HepG2 (cell line): Measurements from ENCODE around the gene CELSR3. TPM values are rescaled to one million over a fixed set of nuclear protein-coding genes. Genes with fewer than 3 reads are reported as not detected.

Experiments
- ATAC-seq: fragments of 200-7000 bp; cut with Tn5 transposase; 3 replicates; pipeline ENCODE4 v1.9.1; 2020; ENCODE audit warnings: mild to moderate bottlenecking, moderate library complexity
- BruUV-seq: library from RNA; stranded (reverse); fragments of 400-500 nt; replicated peaks from 2 replicates; lab custom pipeline; 2021; lab: Mats Ljungman, UMichigan
- CTCF ChIA-PET: fragments of 300-600 bp; formaldehyde crosslinking; extraction: SDS; loops from one replicate; lab custom pipeline; 2021; ENCODE audit warnings: low total read pairs, inconsistent platforms, low intra/inter-chr PET ratio; lab: Yijun Ruan, JAX
- POLR2A ChIA-PET: fragments of 350-600 bp; sonication (Branson Sonifier 250); formaldehyde crosslinking; loops from one replicate; lab custom pipeline; 2020; ENCODE audit warnings: antibody characterized with exemption, inconsistent platforms; lab: Yijun Ruan, JAX
- DNase-seq: peaks from one replicate; pipeline ENCODE4 v3.0.0-alpha.2; 2015; ENCODE audit warnings: low spot score
- FAIRE-seq: peaks from 3 replicates; lab custom pipeline; 2011; peaks lifted over from hg19 to GRCh38; lab: Jason Lieb, UNC
- H2AFZ ChIP-seq: one replicate; pipeline ENCODE4 v1.6.1; 2011; ENCODE audit warnings: low read length, inconsistent platforms
- H3K27ac ChIP-seq: fragments of 300-600 bp; 3 replicates; pipeline ENCODE4 v1.8.0; 2011; ENCODE audit warnings: mixed run types, mild to moderate bottlenecking, mixed read lengths, low read length, inconsistent platforms; ENCODE audit not compliant: insufficient read depth; ENCODE audit errors: extremely low read length
- H3K27me3 ChIP-seq, 2 experiments: fragments of 200-600 bp in 1 of 2; 2 replicates in 1 of 2; 3 replicates in 1 of 2; pipeline versions ENCODE4 v1.6.0 to v1.8.0; 2011; ENCODE audit warnings: low read length in 2 of 2, mild to moderate bottlenecking in 2 of 2, moderate library complexity in 2 of 2, inconsistent platforms in 1 of 2; ENCODE audit not compliant: insufficient read depth in 2 of 2, control insufficient read depth in 1 of 2
- H3K36me3 ChIP-seq, 2 experiments: fragments of 200-600 bp in 1 of 2; replicated peaks in 1 of 2; 2 replicates in 1 of 2; 3 replicates in 1 of 2; pipeline versions ENCODE4 v1.5.1 to v1.8.0; 2011; ENCODE audit warnings: low read length in 2 of 2, inconsistent platforms in 1 of 2; ENCODE audit not compliant: insufficient read depth in 2 of 2, control insufficient read depth in 1 of 2
- H3K4me1 ChIP-seq: 2 replicates; pipeline ENCODE4 v1.5.1; 2012; ENCODE audit warnings: low read length, inconsistent platforms; ENCODE audit not compliant: insufficient read depth
- H3K4me2 ChIP-seq: 2 replicates; pipeline ENCODE4 v1.6.0; 2011; ENCODE audit warnings: low read depth, low read length, inconsistent platforms
- H3K4me3 ChIP-seq, 3 experiments: fragments of 200-600 bp in 1 of 3; sonication (generic), shearing (Covaris generic) in 1 of 3; replicated peaks in 1 of 3; 2 replicates each; pipeline ENCODE4 v1.5.1; 2011 to 2016; ENCODE audit warnings: low read length in 3 of 3, inconsistent platforms in 2 of 3, low read depth in 2 of 3, mild to moderate bottlenecking in 2 of 3, control low read depth in 1 of 3, mixed read lengths in 1 of 3; ENCODE audit not compliant: insufficient read depth in 1 of 3
- H3K79me2 ChIP-seq: one replicate; pipeline ENCODE4 v1.6.1; 2011; ENCODE audit warnings: low read length, inconsistent platforms; ENCODE audit not compliant: insufficient read depth
- H3K9ac ChIP-seq: 2 replicates; pipeline ENCODE4 v1.6.0; 2011; ENCODE audit warnings: mild to moderate bottlenecking, low read depth, low read length, inconsistent platforms; ENCODE audit not compliant: insufficient read depth
- H3K9me3 ChIP-seq: 2 replicates; pipeline ENCODE4 v1.5.1; 2012; ENCODE audit warnings: mild to moderate bottlenecking, low read length
- H4K20me1 ChIP-seq: 2 replicates; pipeline ENCODE4 v1.6.0; 2011; ENCODE audit warnings: inconsistent platforms, mild to moderate bottlenecking, low read length, moderate library complexity; ENCODE audit not compliant: insufficient read depth
- AHDC1 ChIP-seq: sonication (generic); formaldehyde crosslinking; IDR thresholded peaks from 2 replicates; pipeline ENCODE4 v1.5.1; 2020; ENCODE audit warnings: mild to moderate bottlenecking, missing genetic modification reagents, borderline replicate concordance
- ARID4A ChIP-seq: sonication (generic); formaldehyde crosslinking; IDR thresholded peaks from 2 replicates; pipeline ENCODE4 v1.5.0; 2020; ENCODE audit warnings: mild to moderate bottlenecking, missing genetic modification reagents, borderline replicate concordance
- ETV5 ChIP-seq: IDR thresholded peaks from 2 replicates; pipeline ENCODE4 v1.6.1; 2018; ENCODE audit warnings: missing biosample characterization, missing genetic modification reagents, inconsistent platforms, borderline replicate concordance
- FOXP4 ChIP-seq: sonication (generic); formaldehyde crosslinking; IDR thresholded peaks from 2 replicates; pipeline ENCODE4 v1.4.0; 2020; ENCODE audit warnings: missing genetic modification reagents
- HMGA1 ChIP-seq: sonication (generic); formaldehyde crosslinking; conservative IDR thresholded peaks from 2 replicates; pipeline ENCODE4 v1.4.0; 2020; ENCODE audit warnings: missing genetic modification reagents
- HNRNPLL ChIP-seq: fragments of 200-400 bp; formaldehyde crosslinking; IDR thresholded peaks from 2 replicates; pipeline ENCODE4 v1.6.1; 2017; ENCODE audit warnings: mild to moderate bottlenecking, low read depth, low read length; ENCODE audit not compliant: poor library complexity, severe bottlenecking
- ZNF263 ChIP-seq: sonication (generic); formaldehyde crosslinking; IDR thresholded peaks from 2 replicates; pipeline ENCODE4 v1.4.0; 2020; ENCODE audit warnings: missing genetic modification reagents
- ZSCAN9 ChIP-seq: IDR thresholded peaks from 2 replicates; pipeline ENCODE4 v1.6.1; 2016; ENCODE audit warnings: borderline replicate concordance
- WGBS: methylation state at CpG from one replicate; pipeline ENCODE4 v1.1.6; 2017; ENCODE audit warnings: low lambda C conversion rate; 5-methylcytosine and 5-hydroxymethylcytosine counted together
- in situ Hi-C: cut with HindIII; loops from 2 replicates; pipeline ENCODE4 v1.10.0; 2017; ENCODE audit warnings: low pct_unique_long_range_greater_than_20kb; ENCODE audit not compliant: extremely low pct_ligation_motif_present
- intact Hi-C: fragments of 100-400 bp; cut with micrococcal nuclease; formaldehyde crosslinking; loops from one replicate; pipeline ENCODE4 v1.10.0; 2022; ENCODE audit not compliant: unreplicated experiment
- polyA plus RNA-seq, 8 experiments: library from polyadenylated mRNA; depleted of rRNA in 3 of 8; stranded (reverse) in 7 of 8; unstranded in 1 of 8; fragments of >200 nt; fragmentation: Illumina TruSeq in 4 of 8; extraction: Trizol in 4 of 8; gene quantifications; 2 replicates each; pipeline versions ENCODE4 v1.2.1 to v1.2.3, GENCODE V29; 2011 to 2016; ENCODE audit warnings: low read depth in 4 of 8, missing spikeins in 1 of 8, mixed read lengths in 1 of 8; ENCODE audit not compliant: insufficient read depth in 1 of 8
- total RNA-seq, 5 experiments: library from RNA; depleted of rRNA; stranded (reverse); fragments of >200 nt; fragmentation: Illumina TruSeq; extraction: Trizol; gene quantifications; 2 replicates each; pipeline ENCODE4 v1.2.3, GENCODE V29; 2016; ENCODE audit warnings: low read depth in 1 of 5
- TF ChIP-seq, protein P1 (sequence below): sonication (generic); formaldehyde crosslinking; IDR thresholded peaks from 2 replicates; pipeline ENCODE4 v1.4.0; 2020; ENCODE audit warnings: missing genetic modification reagents, borderline replicate concordance

CELSR3 gene
- total and polyA plus RNA-seq, 2 of the 13 experiments (the other 11 are each of a cell fraction or from before 2014, with no cell fraction given): 5.4 to 6.7 TPM

DNA sequence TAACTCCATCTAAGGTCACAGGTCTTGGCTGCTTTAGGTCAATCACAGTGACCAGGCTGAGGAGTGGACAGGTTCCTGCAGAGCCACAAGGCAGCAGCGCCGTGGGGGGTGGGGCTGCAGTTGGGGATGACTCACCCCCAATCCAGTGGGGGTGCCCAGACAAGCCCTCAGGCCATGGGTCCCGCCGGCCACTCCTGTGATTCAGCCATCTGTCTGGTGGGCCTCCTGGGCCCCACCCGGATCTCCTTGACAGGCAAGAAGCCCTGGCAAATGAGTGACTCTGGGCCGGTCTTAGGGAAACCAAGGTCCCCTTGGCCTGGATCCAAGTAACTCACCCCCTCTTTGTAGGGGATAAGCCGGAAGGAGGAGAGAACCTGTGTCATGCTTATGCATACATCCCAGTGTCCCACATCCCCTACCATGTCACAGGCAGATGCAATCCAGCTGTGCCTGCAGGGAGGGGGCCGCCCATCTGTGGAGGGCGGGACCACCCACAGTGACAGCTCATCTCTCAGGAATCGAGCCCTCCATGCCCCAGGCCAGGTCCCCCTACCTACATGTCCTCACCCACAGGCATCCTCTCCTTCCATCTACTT lies 67.1 kb downstream of the CELSR3 start:
- no peak for FAIRE-seq
- CTCF ChIA-PET: no interaction called here
- H3K27me3 ChIP-seq: no peaks in the 10 kb centered on the region
- WGBS: 26% methylated on average over 5 of the region's 10 CpGs
- peaks cover 35% of the 10 kb centered on the region for H3K4me1 ChIP-seq
- ATAC-seq: peak; percentile 14
- H3K9me3 ChIP-seq: no peaks in the 10 kb centered on the region
- intact Hi-C loops: no loop called here
- H3K9ac ChIP-seq: no peak overlapping the region
- in situ Hi-C loops: no loop called here
- H3K4me3 ChIP-seq: no peak overlapping the region
- H2AFZ ChIP-seq: no peak overlapping the region
- H3K79me2 ChIP-seq: no peaks in the 10 kb centered on the region
- BruUV-seq: no TSS peak
- 0 out of 2 replicates have a peak, but pooled peaks cover 8% of the 10 kb centered on the region for H4K20me1 ChIP-seq
- no peak overlapping the region for H3K27ac ChIP-seq
- H3K4me2 ChIP-seq: peak overlapping the region; percentile 36; the same call in 1 of the 2 replicates
- peaks cover 16 to 30% of the 10 kb centered on the region in 2 experiments; a peak in 4 of 5 replicates for H3K36me3 ChIP-seq
- DNase-seq: peak; percentile 32
- POLR2A ChIA-PET: interaction anchor here (1.3 kb wide), 1 partner anchor 40 kb away, joined by 4 read pairs; the partner anchor contains the start of gene SLC26A6
- TF ChIP-seq FOXP4 (CRISPR knock-in tag) (0 out of 2 replicates have a peak, but pooled peaks have one; percentile 24), HMGA1 (CRISPR knock-in tag) (no peak), ARID4A (peak; percentile 35; the same call in 1 of the 2 replicates), ETV5 (CRISPR knock-in tag) (peak; percentile 16; the same call in 1 of the 2 replicates), HNRNPLL (no peak), ZNF263 (CRISPR knock-in tag) (no peak), AHDC1 (no peak), ZSCAN9 (CRISPR knock-in tag) (no peak)
- TF ChIP-seq, protein P1, sequence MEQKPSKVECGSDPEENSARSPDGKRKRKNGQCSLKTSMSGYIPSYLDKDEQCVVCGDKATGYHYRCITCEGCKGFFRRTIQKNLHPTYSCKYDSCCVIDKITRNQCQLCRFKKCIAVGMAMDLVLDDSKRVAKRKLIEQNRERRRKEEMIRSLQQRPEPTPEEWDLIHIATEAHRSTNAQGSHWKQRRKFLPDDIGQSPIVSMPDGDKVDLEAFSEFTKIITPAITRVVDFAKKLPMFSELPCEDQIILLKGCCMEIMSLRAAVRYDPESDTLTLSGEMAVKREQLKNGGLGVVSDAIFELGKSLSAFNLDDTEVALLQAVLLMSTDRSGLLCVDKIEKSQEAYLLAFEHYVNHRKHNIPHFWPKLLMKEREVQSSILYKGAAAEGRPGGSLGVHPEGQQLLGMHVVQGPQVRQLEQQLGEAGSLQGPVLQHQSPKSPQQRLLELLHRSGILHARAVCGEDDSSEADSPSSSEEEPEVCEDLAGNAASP (CRISPR knock-in tag): no peak
